Measurements from ENCODE around the gene STK33. TPM values are rescaled to one million over a fixed set of nuclear protein-coding genes. Genes with fewer than 3 reads are reported as not detected.

STK33 gene
- total and polyA plus RNA-seq, 2 of the 13 experiments (the other 11 are each of a cell fraction or from before 2014, with no cell fraction given), result 2.7 to 12.6 TPM

DNA sequence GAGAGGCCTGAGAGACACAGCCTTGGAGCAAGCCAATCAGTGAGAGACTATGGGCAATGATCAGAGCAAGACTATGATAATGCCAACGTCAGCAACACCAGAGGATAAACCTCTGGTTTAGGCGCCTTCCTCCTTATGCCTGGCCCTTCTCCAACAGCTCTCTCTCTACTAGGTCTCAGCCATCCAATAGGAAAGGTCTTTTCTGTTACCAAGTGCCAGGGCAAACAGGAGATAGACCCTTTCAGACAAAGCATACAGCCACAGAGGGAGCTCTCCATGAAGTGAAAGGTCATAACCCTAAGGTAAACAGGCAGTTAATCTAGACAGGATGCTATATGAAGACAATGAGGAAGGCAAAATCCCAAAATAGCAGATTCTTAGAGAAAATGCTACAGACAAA lies 9.5 kb downstream of the STK33 start (continued):
- TF ChIP-seq MATR3 (CRISPR knock-in tag; IDR thresholded peaks at IDR 0.05) (no peak), ZFP37 (CRISPR knock-in tag; IDR thresholded peaks at IDR 0.05; ENCODE audit: borderline replicate concordance) (no peak), ZNF737 (CRISPR knock-in tag; IDR thresholded peaks at IDR 0.05; ENCODE audit: borderline replicate concordance) (no peak), MAF1 (CRISPR knock-in tag; IDR thresholded peaks at IDR 0.05; ENCODE audit: borderline replicate concordance) (no peak), PPARG (CRISPR knock-in tag; conservative IDR thresholded peaks at IDR 0.05) (peak; percentile 84), POLR2AphosphoS2 (IDR thresholded peaks at IDR 0.05; ENCODE audit: low read depth, low read length) (no peak), RFX1 (IDR thresholded peaks at IDR 0.05) (peak; percentile 9; the same call in 1 of the 2 replicates), ZNF441 (CRISPR knock-in tag; IDR thresholded peaks at IDR 0.05; ENCODE audit: borderline replicate concordance) (no peak), SOX5 (CRISPR knock-in tag; IDR thresholded peaks at IDR 0.05; ENCODE audit: borderline replicate concordance) (peak; percentile 9; the same call in 1 of the 2 replicates), KLF12 (CRISPR knock-in tag; IDR thresholded peaks at IDR 0.05; ENCODE audit: borderline replicate concordance) (no peak), ZNF205 (CRISPR knock-in tag; IDR thresholded peaks at IDR 0.05) (no peak)
- TF ChIP-seq, protein P1, sequence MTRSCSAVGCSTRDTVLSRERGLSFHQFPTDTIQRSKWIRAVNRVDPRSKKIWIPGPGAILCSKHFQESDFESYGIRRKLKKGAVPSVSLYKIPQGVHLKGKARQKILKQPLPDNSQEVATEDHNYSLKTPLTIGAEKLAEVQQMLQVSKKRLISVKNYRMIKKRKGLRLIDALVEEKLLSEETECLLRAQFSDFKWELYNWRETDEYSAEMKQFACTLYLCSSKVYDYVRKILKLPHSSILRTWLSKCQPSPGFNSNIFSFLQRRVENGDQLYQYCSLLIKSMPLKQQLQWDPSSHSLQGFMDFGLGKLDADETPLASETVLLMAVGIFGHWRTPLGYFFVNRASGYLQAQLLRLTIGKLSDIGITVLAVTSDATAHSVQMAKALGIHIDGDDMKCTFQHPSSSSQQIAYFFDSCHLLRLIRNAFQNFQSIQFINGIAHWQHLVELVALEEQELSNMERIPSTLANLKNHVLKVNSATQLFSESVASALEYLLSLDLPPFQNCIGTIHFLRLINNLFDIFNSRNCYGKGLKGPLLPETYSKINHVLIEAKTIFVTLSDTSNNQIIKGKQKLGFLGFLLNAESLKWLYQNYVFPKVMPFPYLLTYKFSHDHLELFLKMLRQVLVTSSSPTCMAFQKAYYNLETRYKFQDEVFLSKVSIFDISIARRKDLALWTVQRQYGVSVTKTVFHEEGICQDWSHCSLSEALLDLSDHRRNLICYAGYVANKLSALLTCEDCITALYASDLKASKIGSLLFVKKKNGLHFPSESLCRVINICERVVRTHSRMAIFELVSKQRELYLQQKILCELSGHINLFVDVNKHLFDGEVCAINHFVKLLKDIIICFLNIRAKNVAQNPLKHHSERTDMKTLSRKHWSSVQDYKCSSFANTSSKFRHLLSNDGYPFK (CRISPR knock-in tag; IDR thresholded peaks at IDR 0.05; ENCODE audit: borderline replicate concordance), result no peak
- TF ChIP-seq, protein P2, sequence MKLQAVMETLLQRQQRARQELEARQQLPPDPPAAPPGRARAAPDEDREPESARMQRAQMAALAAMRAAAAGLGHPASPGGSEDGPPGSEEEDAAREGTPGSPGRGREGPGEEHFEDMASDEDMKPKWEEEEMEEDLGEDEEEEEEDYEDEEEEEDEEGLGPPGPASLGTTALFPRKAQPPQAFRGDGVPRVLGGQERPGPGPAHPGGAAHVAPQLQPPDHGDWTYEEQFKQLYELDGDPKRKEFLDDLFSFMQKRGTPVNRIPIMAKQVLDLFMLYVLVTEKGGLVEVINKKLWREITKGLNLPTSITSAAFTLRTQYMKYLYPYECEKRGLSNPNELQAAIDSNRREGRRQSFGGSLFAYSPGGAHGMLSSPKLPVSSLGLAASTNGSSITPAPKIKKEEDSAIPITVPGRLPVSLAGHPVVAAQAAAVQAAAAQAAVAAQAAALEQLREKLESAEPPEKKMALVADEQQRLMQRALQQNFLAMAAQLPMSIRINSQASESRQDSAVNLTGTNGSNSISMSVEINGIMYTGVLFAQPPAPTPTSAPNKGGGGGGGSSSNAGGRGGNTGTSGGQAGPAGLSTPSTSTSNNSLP (IDR thresholded peaks at IDR 0.05; ENCODE audit: low read depth, low read length), result no peak
- TF ChIP-seq, protein P3, sequence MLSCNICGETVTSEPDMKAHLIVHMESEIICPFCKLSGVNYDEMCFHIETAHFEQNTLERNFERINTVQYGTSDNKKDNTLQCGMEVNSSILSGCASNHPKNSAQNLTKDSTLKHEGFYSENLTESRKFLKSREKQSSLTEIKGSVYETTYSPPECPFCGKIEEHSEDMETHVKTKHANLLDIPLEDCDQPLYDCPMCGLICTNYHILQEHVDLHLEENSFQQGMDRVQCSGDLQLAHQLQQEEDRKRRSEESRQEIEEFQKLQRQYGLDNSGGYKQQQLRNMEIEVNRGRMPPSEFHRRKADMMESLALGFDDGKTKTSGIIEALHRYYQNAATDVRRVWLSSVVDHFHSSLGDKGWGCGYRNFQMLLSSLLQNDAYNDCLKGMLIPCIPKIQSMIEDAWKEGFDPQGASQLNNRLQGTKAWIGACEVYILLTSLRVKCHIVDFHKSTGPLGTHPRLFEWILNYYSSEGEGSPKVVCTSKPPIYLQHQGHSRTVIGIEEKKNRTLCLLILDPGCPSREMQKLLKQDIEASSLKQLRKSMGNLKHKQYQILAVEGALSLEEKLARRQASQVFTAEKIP (CRISPR knock-in tag; IDR thresholded peaks at IDR 0.05; ENCODE audit: borderline replicate concordance), result no peak
- TF ChIP-seq, protein P4, sequence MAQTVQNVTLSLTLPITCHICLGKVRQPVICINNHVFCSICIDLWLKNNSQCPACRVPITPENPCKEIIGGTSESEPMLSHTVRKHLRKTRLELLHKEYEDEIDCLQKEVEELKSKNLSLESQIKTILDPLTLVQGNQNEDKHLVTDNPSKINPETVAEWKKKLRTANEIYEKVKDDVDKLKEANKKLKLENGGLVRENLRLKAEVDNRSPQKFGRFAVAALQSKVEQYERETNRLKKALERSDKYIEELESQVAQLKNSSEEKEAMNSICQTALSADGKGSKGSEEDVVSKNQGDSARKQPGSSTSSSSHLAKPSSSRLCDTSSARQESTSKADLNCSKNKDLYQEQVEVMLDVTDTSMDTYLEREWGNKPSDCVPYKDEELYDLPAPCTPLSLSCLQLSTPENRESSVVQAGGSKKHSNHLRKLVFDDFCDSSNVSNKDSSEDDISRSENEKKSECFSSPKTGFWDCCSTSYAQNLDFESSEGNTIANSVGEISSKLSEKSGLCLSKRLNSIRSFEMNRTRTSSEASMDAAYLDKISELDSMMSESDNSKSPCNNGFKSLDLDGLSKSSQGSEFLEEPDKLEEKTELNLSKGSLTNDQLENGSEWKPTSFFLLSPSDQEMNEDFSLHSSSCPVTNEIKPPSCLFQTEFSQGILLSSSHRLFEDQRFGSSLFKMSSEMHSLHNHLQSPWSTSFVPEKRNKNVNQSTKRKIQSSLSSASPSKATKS (CRISPR knock-in tag; IDR thresholded peaks at IDR 0.05), result no peak
- TF ChIP-seq, protein P5, sequence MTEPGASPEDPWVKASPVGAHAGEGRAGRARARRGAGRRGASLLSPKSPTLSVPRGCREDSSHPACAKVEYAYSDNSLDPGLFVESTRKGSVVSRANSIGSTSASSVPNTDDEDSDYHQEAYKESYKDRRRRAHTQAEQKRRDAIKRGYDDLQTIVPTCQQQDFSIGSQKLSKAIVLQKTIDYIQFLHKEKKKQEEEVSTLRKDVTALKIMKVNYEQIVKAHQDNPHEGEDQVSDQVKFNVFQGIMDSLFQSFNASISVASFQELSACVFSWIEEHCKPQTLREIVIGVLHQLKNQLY (CRISPR knock-in tag; IDR thresholded peaks at IDR 0.05), result no peak
- TF ChIP-seq, protein P6, sequence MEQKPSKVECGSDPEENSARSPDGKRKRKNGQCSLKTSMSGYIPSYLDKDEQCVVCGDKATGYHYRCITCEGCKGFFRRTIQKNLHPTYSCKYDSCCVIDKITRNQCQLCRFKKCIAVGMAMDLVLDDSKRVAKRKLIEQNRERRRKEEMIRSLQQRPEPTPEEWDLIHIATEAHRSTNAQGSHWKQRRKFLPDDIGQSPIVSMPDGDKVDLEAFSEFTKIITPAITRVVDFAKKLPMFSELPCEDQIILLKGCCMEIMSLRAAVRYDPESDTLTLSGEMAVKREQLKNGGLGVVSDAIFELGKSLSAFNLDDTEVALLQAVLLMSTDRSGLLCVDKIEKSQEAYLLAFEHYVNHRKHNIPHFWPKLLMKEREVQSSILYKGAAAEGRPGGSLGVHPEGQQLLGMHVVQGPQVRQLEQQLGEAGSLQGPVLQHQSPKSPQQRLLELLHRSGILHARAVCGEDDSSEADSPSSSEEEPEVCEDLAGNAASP (CRISPR knock-in tag; IDR thresholded peaks at IDR 0.05; ENCODE audit: borderline replicate concordance), result no peak
